ENCODE measurements around the gene ZNF764.
"Not testable (repeated sequence)": the region's sequence is repeated elsewhere in the genome, so short reads cannot be mapped to it uniquely, and the experiment has no call there.

- TF ChIP-seq, protein P1, sequence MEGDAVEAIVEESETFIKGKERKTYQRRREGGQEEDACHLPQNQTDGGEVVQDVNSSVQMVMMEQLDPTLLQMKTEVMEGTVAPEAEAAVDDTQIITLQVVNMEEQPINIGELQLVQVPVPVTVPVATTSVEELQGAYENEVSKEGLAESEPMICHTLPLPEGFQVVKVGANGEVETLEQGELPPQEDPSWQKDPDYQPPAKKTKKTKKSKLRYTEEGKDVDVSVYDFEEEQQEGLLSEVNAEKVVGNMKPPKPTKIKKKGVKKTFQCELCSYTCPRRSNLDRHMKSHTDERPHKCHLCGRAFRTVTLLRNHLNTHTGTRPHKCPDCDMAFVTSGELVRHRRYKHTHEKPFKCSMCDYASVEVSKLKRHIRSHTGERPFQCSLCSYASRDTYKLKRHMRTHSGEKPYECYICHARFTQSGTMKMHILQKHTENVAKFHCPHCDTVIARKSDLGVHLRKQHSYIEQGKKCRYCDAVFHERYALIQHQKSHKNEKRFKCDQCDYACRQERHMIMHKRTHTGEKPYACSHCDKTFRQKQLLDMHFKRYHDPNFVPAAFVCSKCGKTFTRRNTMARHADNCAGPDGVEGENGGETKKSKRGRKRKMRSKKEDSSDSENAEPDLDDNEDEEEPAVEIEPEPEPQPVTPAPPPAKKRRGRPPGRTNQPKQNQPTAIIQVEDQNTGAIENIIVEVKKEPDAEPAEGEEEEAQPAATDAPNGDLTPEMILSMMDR (IDR thresholded peaks at IDR 0.05), result not testable (repeated sequence)
- TF ChIP-seq POLR2A (IDR thresholded peaks at IDR 0.05), result not testable (repeated sequence)
Measured at GRCh38 chr16:30536391-30537024, 21.7 kb downstream of the ZNF764 start.
